ENCODE measurements around the gene AGBL3. TPM values are rescaled to one million over a fixed set of nuclear protein-coding genes. Genes with fewer than 3 reads are reported as not detected.

Gene AGBL3
- total RNA-seq (2021) (1.6 to 2.1 TPM (median 2.0 TPM) in 3 replicates), Bru-seq, nascent RNA (percentile 47 among the genes with signal in this experiment)
- long read RNA-seq, experiment 1, partial matches to known transcripts, result 6 of 24 reads
- long read RNA-seq, experiment 1, other reads (novel, unspliced or antisense), result 15 of 24 reads
- long read RNA-seq, experiment 2, partial matches to known transcripts, result 1 of 2 reads
- long read RNA-seq, experiment 2, other reads (novel, unspliced or antisense), result 1 of 2 reads
- long read RNA-seq, experiment 3, partial matches to known transcripts, result 4 of 11 reads
- long read RNA-seq, experiment 3, other reads (novel, unspliced or antisense), result 7 of 11 reads

GRCh38 chr7:134986363-134987251, at the start of gene AGBL3:
Gene AGBL3 (plus strand): TSS chr7:134986508. CDS start chr7:134987934, 1,426 bp downstream.
- CTCF ChIA-PET, result interaction anchor here (0.6 to 2.4 kb wide), 35 partner anchors 9 to 553 kb away, joined by 3 to 11 read pairs (median 4); partner anchors contain the start of genes BPGM, CYREN, STRA8 and WDR91
- POLR2A ChIA-PET, result interaction anchor here (0.5 to 1.4 kb wide), 3 partner anchors 14 to 1620 kb away, joined by 3 to 4 read pairs (median 3); no protein-coding TSS in a partner anchor
- Mint-ChIP-seq H3K27ac (peak within 1 kb of the TSS; percentile 91), H3K4me3 (peak within 1 kb of the TSS; percentile 91), H3K27me3 (ENCODE audit: low read depth) (no peaks in the 10 kb centered on the region; the same call in 1 of the 2 replicates), H3K36me3 (no peaks in the 10 kb centered on the region; the same call in 1 of the 2 replicates), H3K4me1 (peaks cover 12% of the 10 kb centered on the region), H3K9me3 (no peaks in the 10 kb centered on the region)
- ATAC-seq (peak; percentile 99), DNase-seq (ENCODE audit: low spot score) (peak; percentile 96)
- no peak for TF ChIP-seq ATF3 (CRISPR knock-in tag; conservative IDR thresholded peaks at IDR 0.05)
- 0 out of 2 replicates have a peak, but pooled peaks have one; percentile 17 for TF ChIP-seq CTCF (IDR thresholded peaks at IDR 0.05)
- no peak for TF ChIP-seq ERG (CRISPR knock-in tag; IDR thresholded peaks at IDR 0.05)
- 0 out of 2 replicates have a peak, but pooled peaks have one; percentile 42 for TF ChIP-seq ZNF232 (CRISPR knock-in tag; IDR thresholded peaks at IDR 0.05)
- no peak for TF ChIP-seq NFYB (CRISPR knock-in tag; conservative IDR thresholded peaks at IDR 0.05; ENCODE audit: low read depth)
- no peak for TF ChIP-seq CDX4 (CRISPR knock-in tag; IDR thresholded peaks at IDR 0.05; ENCODE audit: borderline replicate concordance)
- TF ChIP-seq IRF1 (CRISPR knock-in tag; IDR thresholded peaks at IDR 0.05), result peak; percentile 62; the same call in 1 of the 2 replicates
- no peak for TF ChIP-seq ZMAT4 (CRISPR knock-in tag; IDR thresholded peaks at IDR 0.05)
- no peak for TF ChIP-seq USF2 (CRISPR knock-in tag; IDR thresholded peaks at IDR 0.05)
- TF ChIP-seq TCF7 (CRISPR knock-in tag; IDR thresholded peaks at IDR 0.05; ENCODE audit: low read depth), result no peak
- no peak for TF ChIP-seq ZNF532 (CRISPR knock-in tag; IDR thresholded peaks at IDR 0.05; ENCODE audit: borderline replicate concordance)
- 0 out of 2 replicates have a peak, but pooled peaks have one; percentile 10 for TF ChIP-seq FOXK1 (CRISPR knock-in tag; IDR thresholded peaks at IDR 0.05)
- TF ChIP-seq ZSCAN18 (CRISPR knock-in tag; IDR thresholded peaks at IDR 0.05), result no peak
- TF ChIP-seq EMX1 (CRISPR knock-in tag; IDR thresholded peaks at IDR 0.05), result no peak
- no peak for TF ChIP-seq ESRRA (CRISPR knock-in tag; IDR thresholded peaks at IDR 0.05; ENCODE audit: borderline replicate concordance)
- TF ChIP-seq ARID4B (CRISPR knock-in tag; IDR thresholded peaks at IDR 0.05; ENCODE audit: borderline replicate concordance), result no peak

Data from WTC11 (cell line).